ENCODE results near the gene FCER1G.
A peak's percentile ranks its signal among the peaks of the same experiment; 100 is the strongest.
"Not testable (repeated sequence)": the region's sequence is repeated elsewhere in the genome, so short reads cannot be mapped to it uniquely, and the experiment has no call there.

The FCER1G gene

GRCh38 chr1:161206411-161207140 is 8.5 kb upstream of the FCER1G start:
- DNase-seq (ENCODE audit: low read depth, low spot score): no peak

- DNase-seq (ENCODE audit: low read depth, low spot score): no peak
These were observed 7.9 kb upstream of the FCER1G start for GRCh38 chr1:161207173-161207572.

- peak; percentile 92 for DNase-seq (ENCODE audit: low read depth, low spot score)
These were observed 5.2 kb upstream of the FCER1G start for GRCh38 chr1:161209790-161210409.

GRCh38 chr1:161214369-161214768 is 726 bp upstream of the FCER1G start:
- DNase-seq (ENCODE audit: low read depth, low spot score): no peak

GRCh38 chr1:161216945-161217712 is 2.0 kb downstream of the FCER1G start:
- no peak for DNase-seq (ENCODE audit: low read depth, low spot score)

- no peak for DNase-seq (ENCODE audit: low read depth, low spot score)
These were observed 2.7 kb downstream of the FCER1G start for GRCh38 chr1:161217831-161218230.

- no peak for DNase-seq (ENCODE audit: low read depth, low spot score)
These were observed 3.4 kb downstream of the FCER1G start for GRCh38 chr1:161218301-161219077.

- DNase-seq (ENCODE audit: low read depth, low spot score): no peak
These were observed 4.2 kb downstream of the FCER1G start for GRCh38 chr1:161219078-161219892.

- DNase-seq (ENCODE audit: low read depth, low spot score): no peak
These were observed 4.9 kb downstream of the FCER1G start for GRCh38 chr1:161220002-161220401.

GRCh38 chr1:161222175-161223019 is 7.3 kb downstream of the FCER1G start:
- DNase-seq (ENCODE audit: low read depth, low spot score): no peak

- no peak for DNase-seq (ENCODE audit: low read depth, low spot score)
These were observed 9.0 kb downstream of the FCER1G start for GRCh38 chr1:161223805-161224694.

- not testable (repeated sequence) for DNase-seq (ENCODE audit: low read depth, low spot score)
These were observed 9.6 kb downstream of the FCER1G start for GRCh38 chr1:161224695-161225087.

- no peak for DNase-seq (ENCODE audit: low read depth, low spot score)
These were observed 10.1 kb downstream of the FCER1G start for GRCh38 chr1:161225178-161225533.

GRCh38 chr1:161225534-161226319 is 10.6 kb downstream of the FCER1G start, which contains the start of gene TOMM40L:
Gene TOMM40L, plus strand, starts transcription at chr1:161226060. Its CDS starts 430 bp downstream, at chr1:161226490.
- peak; percentile 100 for DNase-seq (ENCODE audit: low read depth, low spot score)

- DNase-seq (ENCODE audit: low read depth, low spot score): no peak
These were observed 11.2 kb downstream of the FCER1G start for GRCh38 chr1:161226320-161226711.

- no peak for DNase-seq (ENCODE audit: low read depth, low spot score)
These were observed 11.7 kb downstream of the FCER1G start for GRCh38 chr1:161226759-161227158.

GRCh38 chr1:161227196-161227871 is 12.2 kb downstream of the FCER1G start:
- peak; percentile 86 for DNase-seq (ENCODE audit: low read depth, low spot score)

- no peak for DNase-seq (ENCODE audit: low read depth, low spot score)
These were observed 12.9 kb downstream of the FCER1G start for GRCh38 chr1:161228032-161228431.
